ENCODE measurements around the gene CCL28. TPM values are rescaled to one million over a fixed set of nuclear protein-coding genes. Genes with fewer than 3 reads are reported as not detected.
"Not testable (repeated sequence)": the region's sequence is repeated elsewhere in the genome, so short reads cannot be mapped to it uniquely, and the experiment has no call there.

The CCL28 gene
- 1 to 10 TPM; 4.0 to 4.8 TPM for total RNA-seq
- long read RNA-seq, donor 1, partial matches to known transcripts, result 0 of 4 reads
- long read RNA-seq, donor 1, other reads (novel, unspliced or antisense), result 2 of 4 reads
- long read RNA-seq, donor 2, partial matches to known transcripts, result 1 of 3 reads
- long read RNA-seq, donor 2, other reads (novel, unspliced or antisense), result 1 of 3 reads

- no peak for DNase-seq (ENCODE audit: low spot score)
Measured at GRCh38 chr5:43412156-43412555, at the start of gene CCL28. TSS of gene CCL28 (minus strand) at chr5:43412391. CDS start at chr5:43412316, 75 bp downstream.

GRCh38 chr5:43461066-43461465 is 48.9 kb upstream of the CCL28 start:
- intact Hi-C loops (cut with DNase I), result no loop called here
- DNase-seq (ENCODE audit: low spot score), result no peak

More at GRCh38 chr5:43412156-43412555, at the start of gene CCL28:
- intact Hi-C loops (cut with DNase I), result no loop called here

- intact Hi-C loops (cut with DNase I), result no loop called here
- DNase-seq (ENCODE audit: low spot score), result no peak
Measured at GRCh38 chr5:43456556-43456955, 44.4 kb upstream of the CCL28 start.

GRCh38 chr5:43441575-43441974 is 29.4 kb upstream of the CCL28 start:
- intact Hi-C loops (cut with DNase I); DNase-seq (ENCODE audit: low spot score): not testable (repeated sequence)

- DNase-seq (ENCODE audit: low spot score), result no peak
Measured at GRCh38 chr5:43437062-43437660, 25.0 kb upstream of the CCL28 start.

GRCh38 chr5:43433382-43433781 is 21.2 kb upstream of the CCL28 start:
- DNase-seq (ENCODE audit: low spot score), result no peak
- intact Hi-C loops (cut with DNase I), result no loop called here

More at GRCh38 chr5:43437062-43437660, 25.0 kb upstream of the CCL28 start:
- intact Hi-C loops (cut with DNase I), result no loop called here

- intact Hi-C loops (cut with DNase I), result no loop called here
- DNase-seq (ENCODE audit: low spot score), result peak; percentile 86
Measured at GRCh38 chr5:43432486-43433375, 20.5 kb upstream of the CCL28 start.

- DNase-seq (ENCODE audit: low spot score), result no peak
- intact Hi-C loops (cut with DNase I), result no loop called here
Measured at GRCh38 chr5:43429706-43430105, 17.5 kb upstream of the CCL28 start.

- intact Hi-C loops (cut with DNase I), result no loop called here
- no peak for DNase-seq (ENCODE audit: low spot score)
Measured at GRCh38 chr5:43429016-43429415, 16.8 kb upstream of the CCL28 start.

GRCh38 chr5:43427306-43427705 is 15.1 kb upstream of the CCL28 start:
- DNase-seq (ENCODE audit: low spot score), result no peak
- intact Hi-C loops (cut with DNase I), result no loop called here

- DNase-seq (ENCODE audit: low spot score), result no peak
- intact Hi-C loops (cut with DNase I), result no loop called here
Measured at GRCh38 chr5:43425983-43426382, 13.8 kb upstream of the CCL28 start.

GRCh38 chr5:43423086-43423485 is 10.9 kb upstream of the CCL28 start:
- DNase-seq (ENCODE audit: low spot score), result not testable (repeated sequence)
- intact Hi-C loops (cut with DNase I), result loop anchor here in 1 of 2 donors (5.0 kb wide), 1 partner anchor 1004 kb away; no protein-coding TSS in a partner anchor

- DNase-seq (ENCODE audit: low spot score), result no peak
- intact Hi-C loops (cut with DNase I), result loop anchor here in 1 of 2 donors (5.0 kb wide), 1 partner anchor 1005 kb away; no protein-coding TSS in a partner anchor
Measured at GRCh38 chr5:43422143-43422542, 10.0 kb upstream of the CCL28 start.

- no peak for DNase-seq (ENCODE audit: low spot score)
- intact Hi-C loops (cut with DNase I), result loop anchor here in 1 of 2 donors (5.0 kb wide), 1 partner anchor 1006 kb away; no protein-coding TSS in a partner anchor
Measured at GRCh38 chr5:43421450-43422133, 9.4 kb upstream of the CCL28 start.

GRCh38 chr5:43420241-43420640 is 8.1 kb upstream of the CCL28 start:
- intact Hi-C loops (cut with DNase I), result loop anchor here in 1 of 2 donors (5.0 kb wide), 1 partner anchor 1007 kb away; no protein-coding TSS in a partner anchor
- no peak for DNase-seq (ENCODE audit: low spot score)

- no peak for DNase-seq (ENCODE audit: low spot score)
Measured at GRCh38 chr5:43418561-43418960, 6.4 kb upstream of the CCL28 start.

GRCh38 chr5:43416803-43417394 is 4.7 kb upstream of the CCL28 start:
- intact Hi-C loops (cut with DNase I), result no loop called here

More at GRCh38 chr5:43418561-43418960, 6.4 kb upstream of the CCL28 start:
- intact Hi-C loops (cut with DNase I), result no loop called here

GRCh38 chr5:43415935-43416802 is 4.0 kb upstream of the CCL28 start:
- intact Hi-C loops (cut with DNase I), result no loop called here
- no peak for DNase-seq (ENCODE audit: low spot score)

More at GRCh38 chr5:43416803-43417394, 4.7 kb upstream of the CCL28 start:
- no peak for DNase-seq (ENCODE audit: low spot score)
